CD4-positive, alpha-beta T cell treated with Interleukin-21 for 1 hour (primary cell): ENCODE data around the gene KDM4B.
"Not testable (repeated sequence)": the region's sequence is repeated elsewhere in the genome, so short reads cannot be mapped to it uniquely, and the experiment has no call there.

Source experiments
- DNase-seq: peaks from one replicate; pipeline ENCODE4 v3.0.0-alpha.2; 2020

The KDM4B gene

GRCh38 chr19:5154799-5155426 is 186.0 kb downstream of the KDM4B start:
- no peak for DNase-seq

DNA sequence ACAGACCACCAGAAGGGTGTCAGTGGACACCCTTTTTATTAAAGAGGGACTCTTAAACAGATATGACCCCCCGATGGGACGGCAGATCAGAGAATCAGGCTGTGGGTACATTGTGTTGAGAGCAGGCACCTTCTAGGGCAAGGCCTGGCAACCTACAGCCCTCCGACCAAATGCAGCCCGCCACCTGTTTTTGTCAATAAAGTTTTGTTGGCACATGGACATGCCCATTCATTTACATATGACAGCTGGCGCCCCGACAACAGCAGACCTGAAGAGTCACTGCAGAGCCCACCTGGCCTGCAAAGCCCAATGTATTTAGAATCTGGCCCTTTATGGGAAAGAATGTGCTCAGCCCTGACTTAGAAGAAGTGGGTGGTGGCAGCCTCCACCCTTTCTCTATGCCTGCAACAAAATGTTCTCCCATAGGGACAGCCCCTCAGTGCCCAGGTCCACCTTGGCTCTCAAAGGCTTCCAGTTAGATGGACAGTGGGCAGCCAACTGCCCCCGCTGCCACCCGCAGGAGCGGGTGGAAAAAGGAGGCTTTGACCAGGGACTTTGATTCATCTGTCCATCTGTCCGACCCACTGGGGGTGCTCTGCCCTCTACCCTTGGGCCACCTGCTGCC is 186.8 kb downstream of the KDM4B start:
- DNase-seq: no peak

- no peak for DNase-seq
Measured at GRCh38 chr19:5156231-5156986, 187.5 kb downstream of the KDM4B start.

DNA sequence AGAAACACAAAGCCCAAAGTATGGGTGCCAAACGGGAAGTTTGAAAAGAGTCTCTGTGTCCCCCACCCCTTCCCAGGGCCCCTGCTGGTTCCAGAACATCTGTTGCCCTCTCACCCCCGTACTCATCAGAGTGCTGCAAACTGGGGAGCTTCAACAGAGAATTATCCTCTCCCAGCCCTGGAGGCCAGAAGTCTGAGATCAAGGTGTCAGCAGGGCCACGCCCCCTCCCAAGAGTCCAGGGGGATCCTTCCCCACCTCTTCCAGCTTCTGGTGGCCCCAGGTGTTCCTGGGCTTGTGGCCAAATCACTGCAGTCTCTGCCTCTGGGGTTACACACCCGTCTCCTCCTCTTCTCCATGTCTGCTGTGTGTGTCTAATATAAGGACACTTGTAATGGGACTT is 188.3 kb downstream of the KDM4B start:
- DNase-seq: no peak

DNA sequence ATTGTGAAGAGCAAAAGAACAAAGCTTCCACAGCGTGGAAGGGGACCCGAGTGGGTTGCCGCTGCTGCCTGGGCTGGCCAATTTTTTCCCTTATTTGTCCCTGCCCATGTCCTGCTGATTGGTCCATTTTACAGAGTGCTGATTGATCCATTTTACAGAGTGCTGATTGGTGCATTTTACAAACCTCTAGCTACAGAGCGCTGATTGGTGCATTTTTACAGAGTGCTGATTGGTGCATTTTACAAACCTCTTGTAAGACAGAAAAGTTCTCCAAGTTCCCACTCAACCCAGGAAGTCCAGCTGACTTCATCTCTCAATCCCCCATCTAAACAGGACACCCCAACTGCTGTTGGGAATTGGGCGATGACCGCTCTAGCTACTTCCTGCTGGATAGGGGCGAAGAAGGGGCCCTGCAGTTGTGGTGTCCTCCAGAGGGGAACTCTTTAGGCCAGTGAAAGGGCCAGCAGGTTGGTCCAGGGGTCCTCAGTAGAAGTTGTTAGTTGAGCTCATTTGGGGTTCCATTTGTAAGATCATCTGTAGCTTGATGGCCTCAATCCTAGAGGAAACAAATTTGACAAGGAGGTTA is 189.7 kb downstream of the KDM4B start:
- DNase-seq: not testable (repeated sequence)

- DNase-seq: not testable (repeated sequence)
Measured at GRCh38 chr19:5160158-5160795, 191.4 kb downstream of the KDM4B start.

GRCh38 chr19:5164845-5165696 is 196.2 kb downstream of the KDM4B start:
- not testable (repeated sequence) for DNase-seq

DNA sequence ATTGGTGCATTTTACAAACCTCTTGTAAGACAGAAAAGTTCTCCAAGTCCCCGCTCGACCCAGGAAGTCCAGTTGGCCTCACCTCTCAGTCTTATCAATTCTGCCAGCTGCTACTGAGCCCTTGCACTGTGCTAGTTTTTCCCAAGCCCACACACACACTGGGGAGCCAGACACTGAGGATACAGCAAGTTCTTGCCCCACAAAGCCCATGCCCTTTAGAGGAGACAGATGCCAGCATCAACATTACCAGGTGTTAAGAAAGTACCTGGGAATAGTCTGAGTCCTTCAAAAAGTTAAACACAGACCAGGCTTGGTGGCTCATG is 196.7 kb downstream of the KDM4B start:
- DNase-seq: no peak

DNA sequence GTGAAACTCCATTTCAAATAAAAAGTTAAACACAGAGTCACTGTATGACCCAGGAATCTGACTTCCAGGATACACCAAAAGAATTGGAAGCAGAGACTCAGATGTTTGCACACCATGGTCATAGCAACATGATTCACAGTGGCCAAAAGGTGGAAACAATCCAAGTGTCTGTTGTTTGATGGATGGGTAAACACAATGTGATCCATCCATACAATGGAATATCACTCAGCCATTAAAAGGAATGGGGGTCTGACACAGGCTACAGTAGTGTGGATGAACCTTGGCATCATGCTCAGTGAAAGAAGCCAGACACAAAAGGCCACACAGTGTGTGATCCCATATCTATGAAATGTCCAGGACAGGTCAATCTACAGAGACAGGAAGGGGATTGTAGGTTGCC is 197.3 kb downstream of the KDM4B start:
- DNase-seq: no peak

GRCh38 chr19:5170329-5170745 is 201.4 kb downstream of the KDM4B start:
- DNase-seq: peak; percentile 47

- DNase-seq: no peak
Measured at GRCh38 chr19:5171711-5172110, 202.8 kb downstream of the KDM4B start.

- no peak for DNase-seq
Measured at GRCh38 chr19:5172859-5173630, 204.1 kb downstream of the KDM4B start.

- no peak for DNase-seq
Measured at GRCh38 chr19:5173993-5174392, 205.1 kb downstream of the KDM4B start.

DNA sequence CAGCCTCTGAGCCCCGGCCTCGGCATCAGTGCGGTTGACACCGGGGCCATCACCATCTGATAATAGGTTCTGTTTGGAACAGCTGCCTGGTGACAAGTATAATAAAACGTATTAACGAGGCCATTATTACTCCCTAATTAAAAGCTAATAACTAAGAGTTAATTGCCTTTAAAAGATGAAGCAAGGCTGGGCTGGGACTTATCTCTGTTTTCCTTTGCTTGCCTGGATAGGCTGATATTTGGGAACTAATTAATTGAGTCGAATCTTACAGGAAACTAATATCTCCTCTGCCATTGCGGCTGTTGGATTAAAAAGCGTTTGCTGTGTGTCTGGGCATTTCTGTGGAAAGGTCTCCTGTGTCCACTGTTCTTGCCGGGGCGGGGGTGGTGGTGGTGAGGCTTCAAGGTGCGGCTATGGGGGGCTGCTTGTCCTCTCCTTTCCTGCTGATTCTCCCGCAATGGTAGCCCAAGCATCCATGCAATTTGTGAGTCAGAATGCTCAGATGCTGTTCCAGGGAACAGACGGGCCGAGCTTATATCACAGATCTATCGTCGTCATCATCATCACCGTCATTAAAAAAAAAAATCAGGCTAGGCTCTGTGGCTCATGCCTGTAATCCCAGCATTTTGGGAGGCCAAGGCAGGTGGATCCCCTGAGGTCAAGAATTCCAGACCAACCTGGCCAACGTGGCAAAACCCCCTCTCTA is 209.0 kb downstream of the KDM4B start:
- DNase-seq: no peak

GRCh38 chr19:5178841-5179240 is 209.9 kb downstream of the KDM4B start:
- no peak for DNase-seq

- no peak for DNase-seq
Measured at GRCh38 chr19:5179256-5179655, 210.3 kb downstream of the KDM4B start.

GRCh38 chr19:5181329-5181728 is 212.4 kb downstream of the KDM4B start:
- no peak for DNase-seq

DNA sequence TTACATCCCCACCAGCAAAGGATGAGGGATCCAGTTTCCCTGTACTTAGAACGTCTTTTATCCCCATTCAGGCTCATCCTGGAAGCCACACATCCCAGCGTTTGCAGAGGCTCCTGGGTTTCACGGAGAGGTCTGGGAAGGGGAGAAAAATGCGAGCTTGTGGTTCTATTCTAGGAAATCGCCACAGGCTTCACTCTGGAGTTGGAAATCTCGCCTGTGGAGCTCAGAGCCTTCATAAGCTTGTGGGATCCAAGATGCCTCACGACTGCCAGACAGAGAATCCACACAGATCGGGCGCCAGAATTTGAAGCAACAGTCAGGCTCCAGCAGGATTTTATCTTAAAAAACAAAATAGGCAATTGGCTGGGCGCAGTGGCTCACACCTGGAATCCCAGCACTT is 213.8 kb downstream of the KDM4B start:
- no peak for DNase-seq

DNA sequence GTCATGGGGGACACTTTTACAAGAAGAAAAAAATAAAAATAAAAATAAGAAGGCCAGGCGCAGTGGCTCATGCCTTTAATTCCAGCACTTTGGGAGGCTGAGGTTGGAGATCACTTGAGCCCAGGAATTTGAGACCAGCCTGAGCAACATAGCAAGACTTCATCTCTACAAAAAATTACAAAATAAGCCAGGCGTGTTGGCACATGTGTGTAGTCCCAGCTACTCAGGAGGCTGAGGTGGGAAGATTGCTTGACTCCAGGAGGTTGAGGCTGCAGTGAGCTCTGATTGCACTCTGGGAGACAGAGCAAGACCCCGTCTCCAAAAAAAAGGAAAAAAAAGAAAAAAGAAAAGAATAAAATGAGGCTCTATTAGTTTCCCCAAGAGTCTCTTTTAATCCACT is 214.7 kb downstream of the KDM4B start:
- DNase-seq: no peak

DNA sequence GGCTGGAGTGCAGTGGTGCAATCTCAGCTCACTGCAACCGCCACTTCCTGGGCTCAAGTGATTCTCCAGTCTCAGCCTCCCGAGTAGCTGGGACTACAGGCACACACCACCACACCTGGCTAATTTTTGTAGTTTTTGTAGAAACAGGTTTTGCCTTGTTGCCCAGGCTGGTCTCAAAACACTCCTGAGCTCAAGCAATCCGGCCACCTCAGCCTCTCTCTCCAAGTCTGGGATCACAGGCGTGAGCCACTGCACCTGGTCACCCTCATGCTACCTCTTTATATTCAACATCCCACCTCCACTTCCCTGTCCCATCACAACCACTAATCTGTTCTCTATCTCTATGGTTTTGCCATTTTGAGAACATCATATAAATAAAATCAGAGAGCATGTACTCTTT is 216.0 kb downstream of the KDM4B start:
- DNase-seq: no peak
